Measurements from ENCODE around the gene SVIL.
"Not testable (repeated sequence)": the region's sequence is repeated elsewhere in the genome, so short reads cannot be mapped to it uniquely, and the experiment has no call there.

SVIL gene

GRCh38 chr10:29452546-29452945 is 182.2 kb downstream of the SVIL start:
- DNase-seq (ENCODE audit: low read depth), result no peak

GRCh38 chr10:29451946-29452345 is 182.8 kb downstream of the SVIL start:
- no peak for DNase-seq (ENCODE audit: low read depth)

GRCh38 chr10:29450405-29450804 is 184.4 kb downstream of the SVIL start:
- DNase-seq (ENCODE audit: low read depth), result no peak

GRCh38 chr10:29448756-29449592 is 185.8 kb downstream of the SVIL start:
- peak; percentile 15 for DNase-seq (ENCODE audit: low read depth)

- no peak for DNase-seq (ENCODE audit: low read depth)
These were observed 186.6 kb downstream of the SVIL start for GRCh38 chr10:29448125-29448524.

GRCh38 chr10:29446327-29446726 is 188.4 kb downstream of the SVIL start:
- no peak for DNase-seq (ENCODE audit: low read depth)

GRCh38 chr10:29443745-29444523 is 190.8 kb downstream of the SVIL start:
- DNase-seq (ENCODE audit: low read depth), result no peak

GRCh38 chr10:29440981-29441380 is 193.8 kb downstream of the SVIL start:
- DNase-seq (ENCODE audit: low read depth), result no peak

GRCh38 chr10:29439005-29439404 is 195.8 kb downstream of the SVIL start:
- not testable (repeated sequence) for DNase-seq (ENCODE audit: low read depth)

GRCh38 chr10:29438271-29438670 is 196.5 kb downstream of the SVIL start:
- DNase-seq (ENCODE audit: low read depth), result no peak

GRCh38 chr10:29437871-29438270 is 196.9 kb downstream of the SVIL start:
- no peak for DNase-seq (ENCODE audit: low read depth)

- DNase-seq (ENCODE audit: low read depth), result no peak
These were observed 198.8 kb downstream of the SVIL start for GRCh38 chr10:29435809-29436501.

- DNase-seq (ENCODE audit: low read depth), result no peak
These were observed 200.7 kb downstream of the SVIL start for GRCh38 chr10:29434111-29434510.

GRCh38 chr10:29431711-29432110 is 203.1 kb downstream of the SVIL start:
- no peak for DNase-seq (ENCODE audit: low read depth)

GRCh38 chr10:29430101-29430500 is 204.7 kb downstream of the SVIL start:
- DNase-seq (ENCODE audit: low read depth), result no peak

GRCh38 chr10:29428486-29428885 is 206.3 kb downstream of the SVIL start:
- no peak for DNase-seq (ENCODE audit: low read depth)

GRCh38 chr10:29427667-29428066 is 207.1 kb downstream of the SVIL start:
- DNase-seq (ENCODE audit: low read depth), result no peak

- DNase-seq (ENCODE audit: low read depth), result no peak
These were observed 208.4 kb downstream of the SVIL start for GRCh38 chr10:29426420-29426819.

- no peak for DNase-seq (ENCODE audit: low read depth)
These were observed 210.8 kb downstream of the SVIL start for GRCh38 chr10:29424017-29424416.

GRCh38 chr10:29420744-29421143 is 214.0 kb downstream of the SVIL start:
- no peak for DNase-seq (ENCODE audit: low read depth)

- no peak for DNase-seq (ENCODE audit: low read depth)
These were observed 217.4 kb downstream of the SVIL start for GRCh38 chr10:29417324-29417723.

- DNase-seq (ENCODE audit: low read depth), result no peak
These were observed 218.9 kb downstream of the SVIL start for GRCh38 chr10:29415876-29416275.

GRCh38 chr10:29414501-29414900 is 220.3 kb downstream of the SVIL start:
- no peak for DNase-seq (ENCODE audit: low read depth)
